GM06990 (cell line): ENCODE data around the gene SF3B1.

Experiments used
- DNase-seq: peaks from one replicate; pipeline ENCODE4 v3.0.0-alpha.2; 2011; ENCODE audit not compliant: insufficient read length; ENCODE audit errors: extremely low read depth
- H3K27me3 ChIP-seq: replicated peaks from 2 replicates; pipeline ENCODE4 v1.6.0; 2011; ENCODE audit warnings: low read length; ENCODE audit not compliant: control insufficient read depth, insufficient read depth
- H3K36me3 ChIP-seq: 2 replicates; pipeline ENCODE4 v1.5.1; 2011; ENCODE audit warnings: low read length; ENCODE audit not compliant: control insufficient read depth, insufficient read depth
- H3K4me3 ChIP-seq: replicated peaks from 2 replicates; pipeline ENCODE4 v1.5.1; 2011; ENCODE audit warnings: low read depth, mild to moderate bottlenecking, control low read depth, low read length
- CTCF ChIP-seq: IDR thresholded peaks from 2 replicates; pipeline ENCODE4 v1.5.1; 2011; ENCODE audit warnings: low read length, control low read depth, mild to moderate bottlenecking, inconsistent platforms; ENCODE audit not compliant: insufficient read depth, poor library complexity, severe bottlenecking

The SF3B1 gene

DNA sequence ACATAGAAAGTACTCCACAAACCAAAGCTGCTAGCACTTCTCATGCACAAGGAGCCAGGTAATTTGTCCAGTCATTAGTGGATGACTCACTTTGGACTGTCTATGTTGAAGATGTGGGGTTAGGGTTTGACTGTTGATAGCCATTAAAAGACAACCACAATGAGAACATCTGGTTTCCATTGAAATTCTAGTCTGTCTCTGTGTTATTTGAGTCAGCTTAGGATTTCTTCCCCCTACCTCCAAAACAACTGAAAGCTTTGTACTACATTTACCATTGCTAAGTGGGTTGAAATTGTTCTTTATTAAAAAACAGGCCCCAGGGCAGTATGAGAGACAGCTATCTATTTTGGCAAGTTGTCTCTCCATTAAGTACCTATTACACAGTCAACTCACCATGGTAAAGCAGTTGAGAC, 74.1 kb downstream of the SF3B1 start:
- H3K36me3 ChIP-seq, result no peaks in the 10 kb centered on the region
- TF ChIP-seq CTCF, result no peak
- no peaks in the 10 kb centered on the region for H3K27me3 ChIP-seq
- peak; percentile 38 for DNase-seq
- H3K4me3 ChIP-seq, result no peak overlapping the region

- DNase-seq, result no peak
- TF ChIP-seq CTCF, result peak; percentile 47
- H3K27me3 ChIP-seq, result no peaks in the 10 kb centered on the region
- H3K4me3 ChIP-seq, result no peak overlapping the region
- H3K36me3 ChIP-seq, result no peaks in the 10 kb centered on the region
Measured at GRCh38 chr2:197359859-197360258, 75.0 kb downstream of the SF3B1 start.

- Histone ChIP-seq H3K27me3 (no peaks in the 10 kb centered on the region), H3K36me3 (no peaks in the 10 kb centered on the region), H3K4me3 (no peak overlapping the region)
- TF ChIP-seq CTCF, result no peak
- DNase-seq, result no peak
Measured at GRCh38 chr2:197358931-197359330, 75.9 kb downstream of the SF3B1 start.

GRCh38 chr2:197357986-197358385, 76.8 kb downstream of the SF3B1 start:
- no peaks in the 10 kb centered on the region for H3K36me3 ChIP-seq
- no peak overlapping the region for H3K4me3 ChIP-seq
- TF ChIP-seq CTCF, result no peak
- no peaks in the 10 kb centered on the region for H3K27me3 ChIP-seq
- no peak for DNase-seq

DNA sequence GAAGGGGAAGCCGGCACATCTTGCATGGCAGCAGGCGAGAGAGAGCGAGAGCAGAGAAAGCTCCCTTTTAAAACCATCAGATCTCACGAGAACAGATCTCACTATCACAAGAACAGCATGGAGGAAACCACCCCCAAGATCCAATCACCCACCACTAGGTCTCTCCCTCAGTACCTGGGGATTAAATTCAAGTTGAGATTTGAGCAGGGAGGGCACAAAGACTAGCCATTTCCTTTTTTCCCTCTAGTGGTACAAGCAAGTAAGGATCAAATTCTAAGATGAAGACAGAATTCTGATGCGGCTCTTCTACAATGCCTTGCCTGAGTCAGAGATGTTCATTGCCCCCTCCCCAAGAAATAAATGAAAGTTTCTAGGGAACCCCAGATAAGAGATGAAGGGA, 78.7 kb downstream of the SF3B1 start:
- no peaks in the 10 kb centered on the region for H3K27me3 ChIP-seq
- TF ChIP-seq CTCF, result peak; percentile 42
- DNase-seq, result no peak
- no peaks in the 10 kb centered on the region for H3K36me3 ChIP-seq
- peak overlapping the region; percentile 53 for H3K4me3 ChIP-seq

GRCh38 chr2:197354169-197354558, 80.7 kb downstream of the SF3B1 start:
- DNase-seq, result no peak
- no peak for TF ChIP-seq CTCF
- no peak overlapping the region for H3K4me3 ChIP-seq
- no peaks in the 10 kb centered on the region for H3K36me3 ChIP-seq
- H3K27me3 ChIP-seq, result no peaks in the 10 kb centered on the region
